ENCODE data around the gene DHCR24.

GRCh38 chr1:54851406-54851805, 35.6 kb downstream of the DHCR24 start:
- TF ChIP-seq, protein P1, sequence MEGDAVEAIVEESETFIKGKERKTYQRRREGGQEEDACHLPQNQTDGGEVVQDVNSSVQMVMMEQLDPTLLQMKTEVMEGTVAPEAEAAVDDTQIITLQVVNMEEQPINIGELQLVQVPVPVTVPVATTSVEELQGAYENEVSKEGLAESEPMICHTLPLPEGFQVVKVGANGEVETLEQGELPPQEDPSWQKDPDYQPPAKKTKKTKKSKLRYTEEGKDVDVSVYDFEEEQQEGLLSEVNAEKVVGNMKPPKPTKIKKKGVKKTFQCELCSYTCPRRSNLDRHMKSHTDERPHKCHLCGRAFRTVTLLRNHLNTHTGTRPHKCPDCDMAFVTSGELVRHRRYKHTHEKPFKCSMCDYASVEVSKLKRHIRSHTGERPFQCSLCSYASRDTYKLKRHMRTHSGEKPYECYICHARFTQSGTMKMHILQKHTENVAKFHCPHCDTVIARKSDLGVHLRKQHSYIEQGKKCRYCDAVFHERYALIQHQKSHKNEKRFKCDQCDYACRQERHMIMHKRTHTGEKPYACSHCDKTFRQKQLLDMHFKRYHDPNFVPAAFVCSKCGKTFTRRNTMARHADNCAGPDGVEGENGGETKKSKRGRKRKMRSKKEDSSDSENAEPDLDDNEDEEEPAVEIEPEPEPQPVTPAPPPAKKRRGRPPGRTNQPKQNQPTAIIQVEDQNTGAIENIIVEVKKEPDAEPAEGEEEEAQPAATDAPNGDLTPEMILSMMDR (optimal IDR thresholded peaks at IDR 0.05 in 1 of 3, IDR thresholded peaks at IDR 0.05 in 1 of 3, conservative IDR thresholded peaks at IDR 0.05 in 1 of 3; ENCODE audit: extremely low read depth in 1 of 3, insufficient read depth in 2 of 3, low read length in 3 of 3), result no peak
- TF ChIP-seq EZH2 (IDR thresholded peaks at IDR 0.05; ENCODE audit: low read length), result no peak

All from keratinocyte (primary cell).